Kidney (tissue), 14 donors: ENCODE results near the gene ZNF439. TPM values are rescaled to one million over a fixed set of nuclear protein-coding genes. Genes with fewer than 3 reads are reported as not detected.
"Not testable (repeated sequence)": the region's sequence is repeated elsewhere in the genome, so short reads cannot be mapped to it uniquely, and the experiment has no call there.

ENCODE experiments used
- DNase-seq, 5 donors: peaks; one replicate each; pipeline ENCODE4 v3.0.0-alpha.2; 2013 to 2020
- FAIRE-seq: peaks from 2 replicates; lab custom pipeline; 2012; peaks lifted over from hg19 to GRCh38; lab: Jason Lieb, UNC
- H3K27ac ChIP-seq, 2 donors: one replicate each; pipeline ENCODE4 v1.7.0; 2013; ENCODE audit warnings: low read depth in 2 of 2, low read length in 2 of 2, inconsistent platforms in 1 of 2
- H3K27me3 ChIP-seq: one replicate; pipeline ENCODE4 v1.7.1; 2013; ENCODE audit warnings: low read length, inconsistent platforms; ENCODE audit not compliant: control insufficient read depth, insufficient read depth
- H3K36me3 ChIP-seq, 3 donors: one replicate each; pipeline versions ENCODE4 v1.7.0 to v1.7.1; 2013; ENCODE audit warnings: low read length in 3 of 3, control low read depth in 1 of 3, inconsistent platforms in 1 of 3; ENCODE audit not compliant: insufficient read depth in 3 of 3, control insufficient read depth in 2 of 3
- H3K4me1 ChIP-seq, 3 donors: one replicate each; pipeline versions ENCODE4 v1.7.0 to v1.7.1; 2013; ENCODE audit warnings: low read length in 3 of 3, inconsistent platforms in 1 of 3, low read depth in 1 of 3; ENCODE audit not compliant: control insufficient read depth in 2 of 3, insufficient read depth in 2 of 3
- H3K4me3 ChIP-seq, 3 donors: one replicate each; pipeline versions ENCODE4 v1.7.0 to v1.8.1; 2013; ENCODE audit warnings: low read length in 3 of 3, control low read depth in 1 of 3, inconsistent platforms in 1 of 3
- H3K9ac ChIP-seq, 3 donors: one replicate each; pipeline versions ENCODE4 v1.7.0 to v1.7.1; 2013; ENCODE audit warnings: low read length in 3 of 3, control low read depth in 1 of 3, inconsistent platforms in 1 of 3
- H3K9me3 ChIP-seq, 3 donors: one replicate each; pipeline versions ENCODE4 v1.7.0 to v1.7.1; 2013; ENCODE audit warnings: low read length in 3 of 3, control low read depth in 1 of 3, inconsistent platforms in 1 of 3; ENCODE audit not compliant: control insufficient read depth in 2 of 3, insufficient read depth in 1 of 3
- CTCF ChIP-seq: IDR thresholded peaks from 3 replicates; pipeline ENCODE4 v1.5.1; 2012; ENCODE audit warnings: mild to moderate bottlenecking, moderate library complexity, borderline replicate concordance; ENCODE audit not compliant: insufficient read depth; ENCODE audit errors: extremely low read depth
- intact Hi-C: fragments of 100-400 bp; cut with DNase I; formaldehyde crosslinking; loops from one replicate; pipeline ENCODE4 v1.11.1; 2022
- polyA plus RNA-seq: library from polyadenylated mRNA; stranded (reverse); fragments of 350-450 nt; fragmentation: Illumina TruSeq; extraction: RNeasy Lipid Tissue Mini Kit (QIAGEN cat#74804); gene quantifications from one replicate; pipeline ENCODE4 v1.2.3, GENCODE V29; 2014; ENCODE audit warnings: low read depth, low replicate concordance; ENCODE audit not compliant: insufficient read depth
- total RNA-seq: library from RNA; stranded (reverse); fragmentation: NEBNext Ultra II Directional; extraction: Animal tissue kit (Norgen Biotek cat#: 25700); gene quantifications from one replicate; pipeline ENCODE4 v1.2.1, GENCODE V29; 2021
- donor health status: control.
- donor health status: control.
- donor health status: control.
- donor health status: control.
- donor health status: control.
- donor health status: DM: yes; HTN: yes; CAD: no.
- donor health status: Normal renal cell carcinoma (clear cell type).

ZNF439 gene
- total and polyA plus RNA-seq, 2 donors from 2014 or later: 4.5 to 13.2 TPM

- H3K9me3 ChIP-seq: no peaks in the 10 kb centered on the region
- H3K36me3 ChIP-seq: no peaks in the 10 kb centered on the region
- DNase-seq: no peak
- H3K4me3 ChIP-seq: no peak overlapping the region
- no peaks in the 10 kb centered on the region for H3K27me3 ChIP-seq
- H3K27ac ChIP-seq: no peak overlapping the region
- TF ChIP-seq CTCF: no peak
- FAIRE-seq: no peak
- intact Hi-C loops: no loop called here
- H3K4me1 ChIP-seq: no peaks in the 10 kb centered on the region
- no peak overlapping the region for H3K9ac ChIP-seq
Observed at GRCh38 chr19:11821474-11822109, 26.9 kb upstream of the ZNF439 start.

- H3K27me3 ChIP-seq, H3K9ac ChIP-seq, H3K4me3 ChIP-seq, intact Hi-C loops, H3K4me1 ChIP-seq, DNase-seq, H3K27ac ChIP-seq, FAIRE-seq: not testable (repeated sequence)
- peaks cover 1 to 31% (median 17%) of the 10 kb centered on the region in 3 donors for H3K9me3 ChIP-seq
- H3K36me3 ChIP-seq: peaks cover 10 to 23% (median 16%) of the 10 kb centered on the region in 3 donors
Observed at GRCh38 chr19:11828957-11829876, 19.3 kb upstream of the ZNF439 start.

GRCh38 chr19:11832253-11832912 lies 16.1 kb upstream of the ZNF439 start:
- Histone ChIP-seq H3K36me3 (peaks cover 10 to 23% (median 16%) of the 10 kb centered on the region in 3 donors), H3K4me1 (no peaks in the 10 kb centered on the region), H3K27ac (no peak overlapping the region), H3K9ac (no peak overlapping the region), H3K9me3 (peaks cover 1 to 31% (median 17%) of the 10 kb centered on the region in 3 donors), H3K27me3 (no peaks in the 10 kb centered on the region), H3K4me3 (no peak overlapping the region)
- FAIRE-seq (no peak), DNase-seq (no peak)
- intact Hi-C loops: no loop called here
- no peak for TF ChIP-seq CTCF
